Activated CD4-positive, alpha-beta T cell treated with anti-CD3 and anti-CD28 coated beads for 1 hour (primary cell): ENCODE measurements around the gene GP1BA.
A peak's percentile ranks its signal among the peaks of the same experiment; 100 is the strongest.
"Not testable (repeated sequence)": the region's sequence is repeated elsewhere in the genome, so short reads cannot be mapped to it uniquely, and the experiment has no call there.

Experiments
- DNase-seq: peaks from one replicate; pipeline ENCODE4 v3.0.0-alpha.2; 2020

Gene GP1BA

GRCh38 chr17:4901648-4902344, 30.3 kb upstream of the GP1BA start:
- DNase-seq: no peak

- no peak for DNase-seq
Observed at GRCh38 chr17:4902540-4902939, 29.5 kb upstream of the GP1BA start.

- peak; percentile 55 for DNase-seq
Observed at GRCh38 chr17:4903051-4903818, 28.8 kb upstream of the GP1BA start, which contains the start of gene CHRNE. CHRNE (minus strand) TSS chr17:4903098; CDS start chr17:4903063, 35 bp downstream.

GRCh38 chr17:4906642-4907041, 25.4 kb upstream of the GP1BA start:
- DNase-seq: not testable (repeated sequence)

GRCh38 chr17:4908301-4908700, 23.8 kb upstream of the GP1BA start:
- DNase-seq: no peak

GRCh38 chr17:4908711-4909496, 23.2 kb upstream of the GP1BA start:
- peak; percentile 62 for DNase-seq

GRCh38 chr17:4913994-4914393, 18.1 kb upstream of the GP1BA start:
- DNase-seq: no peak

GRCh38 chr17:4914551-4914950, 17.5 kb upstream of the GP1BA start:
- DNase-seq: not testable (repeated sequence)

- DNase-seq: no peak
Observed at GRCh38 chr17:4919511-4920047, 12.5 kb upstream of the GP1BA start.

- no peak for DNase-seq
Observed at GRCh38 chr17:4920351-4921048, 11.6 kb upstream of the GP1BA start.

- no peak for DNase-seq
Observed at GRCh38 chr17:4921320-4921719, 10.8 kb upstream of the GP1BA start.

- not testable (repeated sequence) for DNase-seq
Observed at GRCh38 chr17:4926577-4927335, 5.3 kb upstream of the GP1BA start.

- DNase-seq: no peak
Observed at GRCh38 chr17:4928881-4929280, 3.2 kb upstream of the GP1BA start.

GRCh38 chr17:4932756-4933155, 679 bp downstream of the GP1BA start:
- DNase-seq: no peak

GRCh38 chr17:4933646-4934045, 1.6 kb downstream of the GP1BA start:
- no peak for DNase-seq

GRCh38 chr17:4934173-4934979, 2.3 kb downstream of the GP1BA start:
- no peak for DNase-seq

- no peak for DNase-seq
Observed at GRCh38 chr17:4935650-4936049, 3.6 kb downstream of the GP1BA start.

- DNase-seq: no peak
Observed at GRCh38 chr17:4936436-4936835, 4.4 kb downstream of the GP1BA start.

- DNase-seq: no peak
Observed at GRCh38 chr17:4937553-4937952, 5.5 kb downstream of the GP1BA start.

GRCh38 chr17:4938069-4938491, 6.0 kb downstream of the GP1BA start:
- no peak for DNase-seq
